Activated CD4-positive, alpha-beta T cell treated with anti-CD3 and anti-CD28 coated beads, Interleukin-2, amount 50 U/mL, for 1 hour (primary cell): ENCODE data around the gene SLIT3.

Source experiments
- DNase-seq: peaks from one replicate; pipeline ENCODE4 v3.0.0-alpha.2; 2020

Gene SLIT3

DNA sequence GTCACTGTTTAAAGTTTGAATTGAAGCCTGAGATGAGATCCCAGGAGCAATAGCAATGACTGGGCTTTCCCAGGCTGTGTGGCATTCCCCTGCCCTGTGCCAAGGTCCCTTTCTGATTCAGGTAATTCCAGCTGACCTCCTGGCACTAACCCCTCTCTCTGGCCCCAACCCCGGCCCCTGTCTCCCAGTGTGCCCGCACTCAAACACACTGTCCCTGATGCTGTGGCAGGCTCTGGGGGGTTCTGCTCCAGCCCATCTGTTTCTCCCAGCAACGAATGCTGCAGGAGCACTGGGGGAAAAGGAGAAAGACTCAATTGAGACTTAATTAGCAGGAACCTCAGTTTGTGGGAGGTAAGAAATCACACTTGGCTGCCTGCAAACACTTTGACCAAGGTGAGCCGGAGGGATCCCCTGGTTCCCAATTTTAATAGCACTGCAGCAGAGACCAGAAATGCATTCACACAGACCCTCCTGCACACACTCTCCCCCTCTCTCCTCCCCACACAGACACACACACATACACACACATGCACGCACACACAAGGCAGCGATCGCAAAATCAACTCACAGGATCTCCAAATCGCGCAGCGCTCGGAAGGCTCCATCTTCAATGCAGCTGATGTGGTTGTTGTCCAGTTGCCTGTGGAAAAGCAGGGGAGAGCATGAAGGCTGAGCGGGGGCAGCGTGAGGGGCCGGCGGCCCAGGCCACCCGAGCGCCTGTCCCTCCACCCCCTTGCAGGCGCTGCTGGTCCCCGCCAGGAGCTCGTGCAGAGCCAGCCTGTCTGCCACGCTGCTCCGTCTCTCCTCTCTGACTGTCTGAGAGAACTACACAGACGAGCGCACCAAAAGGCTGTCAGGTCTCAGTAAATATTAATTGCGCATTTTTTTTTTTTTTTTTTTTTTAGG, 456.7 kb downstream of the SLIT3 start:
- no peak for DNase-seq

- no peak for DNase-seq
Observed at GRCh38 chr5:168843277-168844015, 457.5 kb downstream of the SLIT3 start.

DNA sequence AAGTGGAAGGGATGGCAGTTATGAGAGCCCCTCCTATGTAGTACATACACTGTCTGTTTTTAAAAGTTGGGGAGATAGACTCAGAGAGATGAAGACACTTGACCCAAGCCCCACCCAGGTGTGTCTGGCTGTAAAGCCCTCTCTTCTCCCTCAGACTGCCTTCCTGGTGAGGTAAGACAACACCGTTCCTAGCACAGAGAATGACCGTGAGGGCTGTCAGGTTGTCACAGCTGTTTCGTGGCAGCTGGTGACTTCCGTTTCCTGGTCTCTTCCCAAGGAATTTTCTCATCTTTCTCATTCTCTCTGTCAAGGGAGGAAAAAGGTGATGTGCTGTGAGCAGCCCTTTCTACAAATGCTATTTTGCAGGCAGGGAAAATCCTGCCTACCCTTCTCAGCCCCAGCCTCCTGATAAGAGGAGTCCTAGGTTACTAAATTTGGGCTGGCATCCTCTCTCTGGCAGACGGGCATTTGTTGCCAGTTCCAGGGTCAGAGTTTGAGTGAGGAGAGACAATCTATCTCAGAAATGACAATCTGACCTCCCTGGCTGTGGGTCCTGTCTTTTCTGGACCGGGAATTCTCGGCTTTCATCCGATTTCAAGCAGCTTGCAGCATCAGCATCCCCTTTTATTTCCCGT, 458.3 kb downstream of the SLIT3 start:
- no peak for DNase-seq

DNA sequence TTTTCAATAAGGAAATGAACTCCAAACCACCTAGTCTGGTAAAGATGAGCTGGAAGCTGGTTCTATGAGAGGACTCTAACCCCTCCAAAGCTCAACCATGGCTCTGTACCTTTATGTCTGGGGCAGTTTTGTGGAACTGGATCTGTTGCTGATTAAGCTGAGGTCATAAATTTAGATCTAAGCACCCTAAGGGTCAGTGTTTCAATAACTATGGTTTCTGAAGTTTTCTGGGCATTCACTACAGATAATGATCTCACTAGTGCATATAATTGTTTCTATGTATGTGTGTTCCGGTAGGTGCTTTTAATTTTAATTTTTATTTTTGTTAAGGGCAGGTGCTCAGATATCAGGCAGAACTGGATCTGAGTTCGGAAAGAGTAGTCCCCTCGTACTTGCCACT, 463.1 kb downstream of the SLIT3 start:
- no peak for DNase-seq

DNA sequence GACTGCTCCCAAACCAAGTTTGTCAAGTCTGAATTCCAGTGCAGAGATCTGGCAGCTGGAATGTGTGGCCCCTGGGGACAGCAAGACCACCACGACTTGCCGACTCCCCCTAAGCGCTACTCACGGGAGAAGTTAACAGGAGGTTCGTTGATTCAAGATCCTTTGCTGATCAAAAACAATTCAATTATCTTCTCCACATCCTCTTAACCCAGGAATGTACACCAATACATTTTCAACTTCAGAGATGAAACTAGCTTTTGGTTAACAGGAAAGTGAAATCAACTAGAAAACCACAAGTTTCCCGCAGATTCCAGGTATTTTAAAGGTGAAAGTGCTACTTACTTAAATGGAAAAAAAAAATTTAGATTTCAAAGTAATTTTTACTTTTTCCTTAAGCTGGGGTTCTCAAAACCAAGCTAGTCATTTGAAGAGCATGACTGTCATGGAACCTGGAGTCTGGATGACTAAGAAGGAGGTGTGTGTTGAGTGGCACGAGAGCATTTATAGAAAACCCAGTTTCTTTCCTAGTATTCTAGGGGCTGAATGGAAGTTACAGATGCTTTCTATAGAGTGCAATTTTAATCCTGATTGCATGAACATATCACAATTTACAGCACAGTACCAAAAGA, 464.2 kb downstream of the SLIT3 start:
- no peak for DNase-seq

DNA sequence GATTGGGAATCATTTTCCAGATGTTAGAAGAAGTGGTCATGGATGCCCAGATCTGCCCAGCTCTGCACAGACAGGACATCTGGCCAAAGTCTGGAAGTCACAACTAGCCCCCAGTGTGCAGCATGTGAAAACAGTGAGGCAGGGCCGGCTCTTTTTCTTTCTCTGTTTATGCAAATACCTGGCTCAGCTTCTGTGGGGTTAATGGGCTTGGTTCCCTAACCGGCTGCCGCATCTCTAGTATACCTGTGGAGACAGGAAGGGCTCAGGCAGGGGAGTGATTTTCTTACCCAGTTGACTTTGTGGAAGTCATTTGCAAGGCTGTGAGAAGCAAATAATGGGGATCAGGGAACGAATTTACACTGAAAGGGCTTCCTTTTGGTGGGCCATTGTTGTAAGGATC, 467.0 kb downstream of the SLIT3 start:
- no peak for DNase-seq

DNA sequence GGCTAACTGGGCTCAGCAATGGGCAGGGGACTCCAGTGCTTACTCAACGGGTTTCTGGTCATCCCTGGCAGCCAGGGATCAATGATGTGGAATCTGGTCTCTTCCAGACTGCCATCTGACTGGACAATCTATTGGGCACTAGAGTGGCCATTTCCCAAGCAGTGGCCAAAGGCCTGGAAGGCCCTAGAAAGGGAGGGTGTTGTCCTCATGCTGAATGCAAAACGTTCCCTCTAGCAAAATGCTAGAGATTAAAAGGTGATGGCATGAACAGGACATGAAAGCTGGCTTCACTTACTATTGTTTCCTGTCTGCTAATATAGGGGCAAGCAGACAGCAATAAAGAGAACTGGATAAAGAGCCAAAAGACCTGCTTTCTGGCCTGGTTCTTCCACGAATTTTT, 467.6 kb downstream of the SLIT3 start:
- no peak for DNase-seq

- DNase-seq: no peak
Observed at GRCh38 chr5:168832308-168832707, 468.6 kb downstream of the SLIT3 start.

DNA sequence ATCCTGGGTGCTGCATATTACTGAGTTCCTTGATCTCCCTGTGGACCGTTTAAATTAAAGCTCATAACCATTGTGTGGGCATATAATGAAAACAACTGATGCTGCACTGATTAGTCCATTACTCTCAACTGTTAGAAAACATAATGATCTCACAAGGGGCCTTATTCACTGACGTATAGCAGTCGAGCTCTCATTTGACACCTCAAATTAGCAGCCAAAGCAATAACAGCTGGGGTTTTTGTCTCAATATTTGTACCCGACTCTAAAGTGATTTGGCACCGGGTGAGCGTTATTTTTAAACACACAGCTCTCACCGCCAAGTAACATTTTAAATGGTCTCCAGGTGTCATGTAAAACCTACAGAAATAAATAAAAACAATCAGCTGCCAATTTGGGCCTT, 469.6 kb downstream of the SLIT3 start:
- DNase-seq: no peak

DNA sequence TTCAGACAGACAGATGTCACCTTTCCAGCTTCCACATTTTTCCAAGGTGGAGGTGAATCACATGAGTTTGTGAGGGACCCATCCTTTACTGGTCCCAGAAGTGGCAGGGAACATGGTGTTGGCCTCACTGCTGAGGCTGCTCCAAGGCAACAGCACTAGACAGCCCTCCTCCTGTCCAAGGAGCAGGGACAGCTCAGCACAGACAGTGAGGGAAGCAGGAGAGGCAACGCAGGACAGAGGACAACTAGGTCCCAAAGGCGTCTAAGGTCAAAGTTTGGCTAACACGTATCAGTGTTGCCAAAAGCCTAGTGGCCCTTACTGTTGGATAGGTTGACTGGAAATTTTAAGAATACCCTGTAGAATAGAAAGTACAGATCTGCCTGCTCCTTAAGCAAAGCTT, 470.1 kb downstream of the SLIT3 start:
- no peak for DNase-seq

DNA sequence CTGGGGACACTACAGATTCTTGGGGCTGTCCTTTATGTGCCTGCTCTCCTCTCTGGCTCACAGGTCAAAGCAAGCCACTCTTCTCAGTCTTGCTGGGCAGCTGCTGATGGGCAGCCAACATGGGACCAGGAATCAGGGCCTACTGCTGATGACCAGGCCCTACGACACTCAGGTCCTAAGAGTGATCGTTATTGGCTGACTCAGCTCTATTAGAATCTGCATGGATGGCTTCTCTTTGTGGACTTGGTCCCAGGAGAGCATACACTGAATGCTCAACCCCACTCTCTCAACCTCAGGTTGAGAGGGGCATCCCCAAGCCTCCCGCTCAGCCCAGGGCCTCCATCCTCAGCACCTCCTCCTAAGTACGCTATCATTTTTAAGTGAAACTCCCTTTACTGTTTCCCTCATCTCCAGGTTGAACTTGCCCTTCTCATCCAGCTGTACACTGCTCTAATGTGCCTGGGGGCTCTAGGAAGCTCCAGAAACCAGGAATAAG, 471.0 kb downstream of the SLIT3 start:
- no peak for DNase-seq

- DNase-seq: no peak
Observed at GRCh38 chr5:168829044-168829443, 471.9 kb downstream of the SLIT3 start.

- DNase-seq: no peak
Observed at GRCh38 chr5:168827636-168828035, 473.3 kb downstream of the SLIT3 start.

DNA sequence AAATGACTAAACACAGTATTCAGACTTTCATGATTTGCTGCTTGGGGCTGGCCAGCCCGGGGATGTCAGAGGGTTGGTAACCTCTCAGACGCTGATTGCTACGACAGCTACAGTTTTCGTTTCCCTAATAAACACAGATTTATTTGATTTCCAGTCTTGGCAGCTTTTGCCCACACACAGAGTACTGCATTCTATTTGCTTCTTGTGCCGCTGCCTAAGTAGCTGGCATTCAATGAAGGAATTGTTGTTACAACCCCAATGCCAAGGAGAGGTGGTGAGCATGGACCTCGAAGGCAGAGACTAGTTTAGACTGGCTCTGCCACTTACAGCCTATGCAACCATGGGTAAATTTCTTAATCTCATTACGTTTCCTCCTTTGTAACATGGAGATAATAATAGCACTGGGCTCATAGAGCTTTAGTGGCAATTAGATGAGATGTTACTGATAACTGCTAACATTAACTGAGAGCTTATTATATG, 474.7 kb downstream of the SLIT3 start:
- no peak for DNase-seq

GRCh38 chr5:168822745-168823281, 478.1 kb downstream of the SLIT3 start:
- no peak for DNase-seq

- no peak for DNase-seq
Observed at GRCh38 chr5:168822248-168822744, 478.6 kb downstream of the SLIT3 start.

- no peak for DNase-seq
Observed at GRCh38 chr5:168820874-168821273, 480.1 kb downstream of the SLIT3 start.

- DNase-seq: no peak
Observed at GRCh38 chr5:168819004-168819621, 481.8 kb downstream of the SLIT3 start.

- no peak for DNase-seq
Observed at GRCh38 chr5:168818558-168818957, 482.4 kb downstream of the SLIT3 start.

DNA sequence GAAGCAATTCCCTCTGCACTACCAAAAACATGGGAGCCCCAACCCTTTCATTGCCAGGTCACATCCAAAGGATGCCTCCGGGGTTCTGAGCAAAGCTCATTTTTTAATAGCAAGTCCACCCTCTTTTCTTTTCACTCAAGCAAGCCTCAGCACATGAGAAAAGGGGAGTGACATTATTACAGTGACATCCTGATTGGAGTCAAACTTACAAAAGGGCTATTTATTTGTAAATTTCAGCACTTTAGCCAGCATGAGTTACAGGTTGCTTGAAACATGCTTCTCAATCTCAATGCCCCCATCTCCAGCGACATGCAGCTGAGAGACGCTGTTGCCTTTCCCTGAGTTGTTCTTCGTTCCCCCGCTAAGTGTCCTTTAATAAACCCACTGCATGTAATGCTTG, 483.3 kb downstream of the SLIT3 start:
- DNase-seq: no peak

GRCh38 chr5:168816661-168817060, 484.3 kb downstream of the SLIT3 start:
- DNase-seq: no peak
